HG03432 (cell line): ENCODE measurements around the gene ICE2.

ENCODE experiments used
- ATAC-seq: cut with Tn5 transposase; IDR thresholded peaks from one replicate; pipeline ENCODE4 v1.9.1; 2021; ENCODE audit warnings: mild to moderate bottlenecking, moderate library complexity; ENCODE audit not compliant: unreplicated experiment

ICE2 gene

GRCh38 chr15:60494108-60494507 lies 15.2 kb upstream of the ICE2 start:
- no peak for ATAC-seq

GRCh38 chr15:60493166-60493565 lies 14.2 kb upstream of the ICE2 start:
- no peak for ATAC-seq

GRCh38 chr15:60486742-60487141 lies 7.8 kb upstream of the ICE2 start:
- ATAC-seq, result no peak

GRCh38 chr15:60485365-60486055 lies 6.6 kb upstream of the ICE2 start:
- ATAC-seq, result no peak

GRCh38 chr15:60483042-60483441 lies 4.1 kb upstream of the ICE2 start:
- ATAC-seq, result no peak

DNA sequence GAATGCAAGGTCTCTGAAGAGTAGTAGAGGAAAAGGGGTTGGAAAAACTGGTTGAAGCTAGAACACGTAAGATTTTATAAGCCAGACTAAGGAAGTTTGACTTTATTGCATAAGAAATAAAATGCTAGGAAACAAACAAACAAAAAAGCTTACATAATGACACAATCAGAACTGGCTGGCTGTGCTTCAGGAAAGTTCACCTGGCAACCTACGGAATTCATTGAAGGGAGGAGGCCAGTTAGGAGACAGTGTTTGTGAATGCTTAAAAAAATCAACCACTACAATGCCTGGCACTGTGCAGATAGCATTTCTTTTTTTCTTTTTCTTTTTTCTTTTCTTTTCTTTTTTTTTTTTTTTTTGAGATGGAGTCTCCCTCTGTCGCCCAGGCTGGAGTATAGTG lies 1.9 kb upstream of the ICE2 start:
- ATAC-seq, result no peak

GRCh38 chr15:60480149-60480548 lies 1.2 kb upstream of the ICE2 start:
- no peak for ATAC-seq

GRCh38 chr15:60479361-60480110 lies 594 bp upstream of the ICE2 start:
- ATAC-seq, result peak; percentile 1

DNA sequence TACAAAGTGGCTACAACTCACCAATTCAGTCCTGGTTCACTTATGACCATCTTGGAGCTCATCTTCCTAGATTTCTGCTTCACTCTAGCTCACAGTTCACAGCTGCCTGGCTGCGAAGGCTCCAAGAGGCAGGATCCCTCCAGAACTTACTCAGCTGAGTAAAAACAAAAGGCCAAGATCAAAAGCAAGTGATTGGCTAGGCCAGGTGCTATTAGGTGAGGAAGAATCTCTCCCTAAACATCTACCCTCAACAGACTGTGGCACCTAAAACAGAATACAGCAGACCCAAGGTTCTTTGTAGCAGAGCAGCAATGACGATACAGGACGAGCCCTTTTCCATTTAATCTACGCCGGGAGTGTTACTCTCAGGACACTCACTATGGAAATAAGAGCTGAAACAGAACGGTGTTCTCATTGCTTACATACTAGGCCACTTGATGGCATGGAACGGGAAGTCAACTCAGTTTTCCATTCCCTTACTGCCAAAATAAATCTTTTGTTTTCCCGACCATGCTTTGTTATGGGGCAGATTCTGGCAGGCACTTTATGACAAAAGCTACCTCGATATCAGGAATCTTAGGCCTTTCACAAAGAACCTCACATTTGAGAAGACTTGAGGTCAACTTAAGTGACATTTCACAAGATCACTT lies 901 bp downstream of the ICE2 start:
- ATAC-seq, result no peak

DNA sequence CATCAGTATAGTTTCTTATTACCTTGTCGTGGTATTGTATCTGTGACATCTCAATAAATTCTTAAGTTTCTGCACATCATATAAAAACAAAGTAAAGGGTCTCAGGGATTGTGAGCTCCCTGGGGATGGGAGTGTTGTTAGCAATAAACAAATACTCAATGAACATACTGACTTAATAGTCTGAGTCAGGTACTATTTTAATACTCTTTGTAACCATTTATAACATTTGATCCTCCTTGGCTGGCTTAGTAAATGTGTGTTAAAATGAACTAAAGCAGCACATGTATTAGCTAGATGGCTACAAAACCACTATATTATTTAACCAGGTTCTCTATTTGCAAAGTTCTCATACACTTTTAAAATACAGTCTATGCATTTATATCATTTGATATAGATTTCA lies 1.8 kb downstream of the ICE2 start:
- ATAC-seq, result no peak

GRCh38 chr15:60476713-60477112 lies 2.2 kb downstream of the ICE2 start:
- ATAC-seq, result no peak

DNA sequence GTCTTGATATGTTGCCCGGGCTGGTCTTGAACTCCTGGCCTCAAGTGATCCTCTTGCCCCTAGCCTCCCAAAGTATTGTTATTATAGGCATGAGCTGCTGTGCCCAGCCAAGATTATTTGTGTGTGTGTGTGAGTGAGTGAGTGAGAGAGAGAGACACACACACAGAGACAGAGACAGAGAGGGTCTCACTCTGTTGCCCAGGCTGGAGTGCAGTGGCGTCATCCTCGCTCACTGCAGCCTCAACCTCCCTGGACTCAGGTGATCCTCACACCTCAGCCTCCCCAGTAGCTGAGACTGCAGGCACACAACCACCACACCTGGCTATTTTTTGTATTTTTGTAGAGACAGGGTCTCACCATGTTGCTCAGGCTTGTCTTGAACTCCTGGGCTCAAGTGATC lies 5.8 kb downstream of the ICE2 start:
- ATAC-seq, result no peak

GRCh38 chr15:60471314-60471713 lies 7.6 kb downstream of the ICE2 start:
- no peak for ATAC-seq

- no peak for ATAC-seq
These were observed 8.9 kb downstream of the ICE2 start for GRCh38 chr15:60469893-60470641.

GRCh38 chr15:60464836-60465630 lies 13.9 kb downstream of the ICE2 start:
- ATAC-seq, result no peak

- ATAC-seq, result no peak
These were observed 16.9 kb downstream of the ICE2 start for GRCh38 chr15:60462027-60462426.

GRCh38 chr15:60460931-60461330 lies 18.0 kb downstream of the ICE2 start:
- no peak for ATAC-seq

- ATAC-seq, result no peak
These were observed 20.2 kb downstream of the ICE2 start for GRCh38 chr15:60458721-60459120.

- no peak for ATAC-seq
These were observed 21.0 kb downstream of the ICE2 start for GRCh38 chr15:60457985-60458384.

DNA sequence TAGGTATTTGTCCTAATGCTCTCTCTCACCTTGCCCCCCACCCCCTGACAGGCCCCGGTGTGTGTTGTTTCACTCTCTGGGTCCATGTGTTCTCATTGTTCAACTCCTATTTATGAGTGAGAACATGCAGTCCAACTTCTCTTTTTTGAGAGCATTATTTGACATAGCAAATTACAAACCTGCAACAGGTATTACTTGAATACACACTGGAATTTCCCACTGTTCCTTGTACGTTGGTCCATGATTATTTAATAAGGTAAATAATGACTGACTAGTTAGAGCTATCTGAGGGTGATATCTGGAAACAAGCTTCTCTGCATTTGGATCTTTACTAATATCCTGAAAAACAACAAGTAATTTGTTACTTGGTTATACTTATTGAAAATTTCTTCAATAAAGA lies 24.1 kb downstream of the ICE2 start:
- no peak for ATAC-seq
